HCT116 (cell line): ENCODE results near the gene SCD5. TPM values are rescaled to one million over a fixed set of nuclear protein-coding genes. Genes with fewer than 3 reads are reported as not detected.

Source experiments
- ATAC-seq: fragments of 200-7000 bp; cut with Tn5 transposase; 2 replicates; pipeline ENCODE4 v1.9.1; 2020; ENCODE audit warnings: mild to moderate bottlenecking, moderate library complexity
- BruUV-seq: library from RNA; stranded (reverse); fragments of 400-500 nt; replicated peaks from 2 replicates; lab custom pipeline; 2021; lab: Mats Ljungman, UMichigan
- CTCF ChIA-PET: fragments of 300-600 bp; sonication (Branson Sonifier 250); formaldehyde crosslinking; loops from one replicate; lab custom pipeline; 2021; ENCODE audit warnings: antibody characterized with exemption; lab: Charles Lee
- POLR2A ChIA-PET: fragments of 300-600, 350-600 bp; sonication (Branson Sonifier 250); formaldehyde crosslinking; loops from one replicate; lab custom pipeline; 2021; ENCODE audit warnings: antibody characterized with exemption; lab: Charles Lee
- RAD21 ChIA-PET, 2 experiments: fragments of 300-600 bp; sonication (Branson Sonifier 250); formaldehyde crosslinking; loops; one replicate each; lab custom pipeline; 2023; ENCODE audit warnings: low total read pairs in 2 of 2; ENCODE audit not compliant: uncharacterized antibody in 2 of 2, unreplicated experiment in 2 of 2, low non-redundant PET in 1 of 2; lab: Charles Lee
- DNase-seq: peaks from one replicate; pipeline ENCODE4 v3.0.0-alpha.2; 2010; ENCODE audit warnings: low read depth, low spot score
- H2AFZ ChIP-seq: fragments of 200-600 bp; shearing (Covaris generic), sonication (generic); 2 replicates; pipeline ENCODE4 v1.6.1; 2017; ENCODE audit warnings: low read depth, mixed run types, mixed read lengths, antibody characterized with exemption, low read length; ENCODE audit not compliant: poor library complexity, severe bottlenecking
- H3K27ac ChIP-seq: 2 replicates; pipeline ENCODE4 v1.5.1; 2012; ENCODE audit warnings: low read depth, low read length
- H3K27me3 ChIP-seq: fragments of 200-600 bp; sonication (generic); 2 replicates; pipeline ENCODE4 v1.6.1; 2016; ENCODE audit warnings: mixed run types, low read length, mixed read lengths; ENCODE audit not compliant: insufficient read depth
- H3K36me3 ChIP-seq, 2 experiments: fragments of 200-500 bp in 1 of 2; fragments of 200-600 bp in 1 of 2; sonication (Bioruptor generic) in 1 of 2; sonication (generic) in 1 of 2; 2 replicates each; pipeline versions ENCODE4 v1.5.1 to v1.6.1; 2014 to 2016; ENCODE audit warnings: low read length in 2 of 2, inconsistent platforms in 1 of 2, mixed read lengths in 1 of 2, mixed run types in 1 of 2; ENCODE audit not compliant: insufficient read depth in 2 of 2, control insufficient read depth in 1 of 2
- H3K4me1 ChIP-seq, 2 experiments: fragments of 200-600 bp in 1 of 2; sonication (generic) in 1 of 2; 2 replicates each; pipeline versions ENCODE4 v1.5.1 to v1.6.1; 2012 to 2017; ENCODE audit warnings: low read length in 2 of 2, inconsistent platforms in 1 of 2, mild to moderate bottlenecking in 1 of 2, mixed read lengths in 1 of 2, mixed run types in 1 of 2, moderate library complexity in 1 of 2; ENCODE audit not compliant: insufficient read depth in 2 of 2, control insufficient read depth in 1 of 2
- H3K4me2 ChIP-seq: fragments of 200-600 bp; sonication (generic); 2 replicates; pipeline ENCODE4 v1.6.1; 2017; ENCODE audit warnings: mixed run types, low read length, mixed read lengths
- H3K4me3 ChIP-seq, 2 experiments: fragments of 200-600 bp in 1 of 2; sonication (generic) in 1 of 2; replicated peaks in 1 of 2; 2 replicates each; pipeline ENCODE4 v1.5.1; 2011 to 2016; ENCODE audit warnings: low read length in 2 of 2, control low read depth in 1 of 2, low read depth in 1 of 2, mild to moderate bottlenecking in 1 of 2, mixed read lengths in 1 of 2, mixed run types in 1 of 2
- H3K79me2 ChIP-seq: fragments of 200-600 bp; sonication (generic); 2 replicates; pipeline ENCODE4 v1.6.1; 2017; ENCODE audit warnings: mild to moderate bottlenecking, mixed run types, low read length, moderate library complexity, mixed read lengths; ENCODE audit not compliant: insufficient read depth
- H3K9ac ChIP-seq: fragments of 200-600 bp; sonication (generic); 2 replicates; pipeline ENCODE4 v1.6.1; 2016; ENCODE audit warnings: low read length, mixed read lengths
- H3K9me2 ChIP-seq: fragments of 200-600 bp; sonication (generic), shearing (Covaris generic); 2 replicates; pipeline ENCODE4 v1.6.1; 2017; ENCODE audit warnings: mixed run types, mild to moderate bottlenecking, moderate library complexity; ENCODE audit not compliant: insufficient read depth
- H3K9me3 ChIP-seq, 2 experiments: fragments of 200-500 bp in 1 of 2; fragments of 200-600 bp in 1 of 2; sonication (Bioruptor generic) in 1 of 2; sonication (generic) in 1 of 2; 2 replicates each; pipeline ENCODE4 v1.6.1; 2014 to 2017; ENCODE audit warnings: low read length in 2 of 2, mixed read lengths in 2 of 2, inconsistent platforms in 1 of 2, low read depth in 1 of 2, mild to moderate bottlenecking in 1 of 2, mixed run types in 1 of 2, moderate library complexity in 1 of 2; ENCODE audit not compliant: control insufficient read depth in 1 of 2, insufficient read depth in 1 of 2
- H4K20me1 ChIP-seq: fragments of 200-600 bp; sonication (generic), shearing (Covaris generic); 2 replicates; pipeline ENCODE4 v1.6.1; 2017; ENCODE audit warnings: mixed run types, mild to moderate bottlenecking, moderate library complexity; ENCODE audit not compliant: insufficient read depth
- CBX3 ChIP-seq: IDR thresholded peaks from 2 replicates; pipeline ENCODE4 v1.6.1; 2012; ENCODE audit warnings: low read depth
- CEBPB ChIP-seq: IDR thresholded peaks from 2 replicates; pipeline ENCODE4 v1.6.1; 2012; ENCODE audit warnings: low read depth
- EGR1 ChIP-seq: IDR thresholded peaks from 2 replicates; pipeline ENCODE4 v1.6.1; 2012; ENCODE audit warnings: low read depth
- EZH2phosphoT487 ChIP-seq: fragments of 200-600 bp; IDR thresholded peaks from 2 replicates; pipeline ENCODE4 v1.6.1; 2018; ENCODE audit warnings: antibody characterized with exemption, borderline replicate concordance
- JUND ChIP-seq: IDR thresholded peaks from 2 replicates; pipeline ENCODE4 v1.6.1; 2012
- POLR2AphosphoS5 ChIP-seq: IDR thresholded peaks from 2 replicates; pipeline ENCODE4 v1.6.1; 2011; ENCODE audit warnings: mild to moderate bottlenecking, low read depth, low read length, moderate library complexity
- SRF ChIP-seq: IDR thresholded peaks from 2 replicates; pipeline ENCODE4 v1.6.1; 2012; ENCODE audit warnings: low read depth
- TCF7L2 ChIP-seq: IDR thresholded peaks from 2 replicates; pipeline ENCODE4 v1.7.0; 2011; ENCODE audit warnings: borderline replicate concordance, inconsistent platforms; ENCODE audit not compliant: insufficient read depth, insufficient read length; ENCODE audit errors: extremely low read depth
- YY1 ChIP-seq: IDR thresholded peaks from 2 replicates; pipeline ENCODE4 v1.6.1; 2011; ENCODE audit warnings: low read length, low read depth, moderate library complexity, mild to moderate bottlenecking; ENCODE audit not compliant: insufficient replicate concordance; ENCODE audit errors: extremely low read depth
- ZFX ChIP-seq: fragments of 450-650 bp; IDR thresholded peaks from 2 replicates; pipeline ENCODE4 v1.6.1; 2017
- intact Hi-C: fragments of 100-400 bp; cut with micrococcal nuclease; formaldehyde crosslinking; loops from 2 replicates; pipeline ENCODE4 v1.10.0; 2022
- total RNA-seq: library from RNA; stranded (reverse); gene quantifications from one replicate; pipeline ENCODE4 v1.2.1, GENCODE V29; 2021; ENCODE audit not compliant: unreplicated experiment
- TF ChIP-seq, protein P1 (sequence below): IDR thresholded peaks from 2 replicates; pipeline ENCODE4 v1.6.1; 2012
- TF ChIP-seq, protein P2 (sequence below): IDR thresholded peaks from 2 replicates; pipeline ENCODE4 v1.6.1; 2011; ENCODE audit warnings: mild to moderate bottlenecking, low read length, moderate library complexity; ENCODE audit not compliant: insufficient replicate concordance; ENCODE audit errors: extremely low read depth

Gene SCD5
- total RNA-seq, 1 experiment from 2014 or later = 21.7 TPM

DNA sequence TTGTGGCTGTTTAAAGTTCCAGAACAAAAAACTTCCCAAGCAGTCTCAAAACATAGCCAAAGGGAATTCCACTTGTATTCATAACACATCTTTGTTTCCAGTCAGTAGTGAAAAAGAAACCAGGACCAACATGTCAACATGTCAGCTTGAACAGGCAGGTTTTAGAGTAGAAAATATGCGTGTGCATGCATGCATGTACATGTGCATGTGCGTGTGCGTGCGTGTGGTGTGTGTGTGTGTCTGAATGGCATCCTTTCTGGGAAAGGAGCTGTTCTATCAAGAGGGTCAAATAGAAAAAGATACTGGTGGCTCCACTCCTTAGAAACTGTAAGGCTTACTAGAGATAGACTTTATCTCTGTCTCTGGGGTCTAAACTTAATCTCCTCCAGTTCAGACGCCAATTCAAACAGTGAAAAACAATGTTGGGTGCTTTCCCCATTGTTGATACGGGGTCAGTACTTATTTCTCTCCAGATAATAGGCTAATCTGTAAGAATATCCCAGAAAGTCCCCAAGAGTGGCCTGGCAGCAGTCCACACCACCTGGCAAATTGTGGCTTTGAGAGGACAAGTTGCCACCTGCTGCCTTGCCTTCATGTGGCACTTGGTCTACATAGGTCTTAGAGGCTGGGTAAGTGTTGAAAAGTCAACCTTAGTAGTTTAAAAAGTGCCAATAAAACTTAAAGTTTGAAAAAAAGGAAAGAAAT lies 110.4 kb downstream of the SCD5 start:
- H3K27me3 ChIP-seq = no peaks in the 10 kb centered on the region
- no TSS peak for BruUV-seq
- H3K36me3 ChIP-seq = no peaks in the 10 kb centered on the region
- CTCF ChIA-PET = no interaction called here
- H3K4me2 ChIP-seq = no peak overlapping the region
- no peak overlapping the region for H3K4me3 ChIP-seq
- POLR2A ChIA-PET = no interaction called here
- no peaks in the 10 kb centered on the region for H4K20me1 ChIP-seq
- DNase-seq (no peak), ATAC-seq (no peak)
- no peaks in the 10 kb centered on the region for H3K9me2 ChIP-seq
- H3K9ac ChIP-seq = no peak overlapping the region
- no peak overlapping the region for H3K27ac ChIP-seq
- intact Hi-C loops = no loop called here
- H3K9me3 ChIP-seq = no peaks in the 10 kb centered on the region
- no peak overlapping the region for H2AFZ ChIP-seq
- TF ChIP-seq, protein P1, sequence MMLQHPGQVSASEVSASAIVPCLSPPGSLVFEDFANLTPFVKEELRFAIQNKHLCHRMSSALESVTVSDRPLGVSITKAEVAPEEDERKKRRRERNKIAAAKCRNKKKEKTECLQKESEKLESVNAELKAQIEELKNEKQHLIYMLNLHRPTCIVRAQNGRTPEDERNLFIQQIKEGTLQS = no peak
- TF ChIP-seq JUND (no peak), CEBPB (no peak), ZFX (no peak)
- H3K79me2 ChIP-seq = no peaks in the 10 kb centered on the region
- RAD21 ChIA-PET = no interaction called here
- no peaks in the 10 kb centered on the region for H3K4me1 ChIP-seq

DNA sequence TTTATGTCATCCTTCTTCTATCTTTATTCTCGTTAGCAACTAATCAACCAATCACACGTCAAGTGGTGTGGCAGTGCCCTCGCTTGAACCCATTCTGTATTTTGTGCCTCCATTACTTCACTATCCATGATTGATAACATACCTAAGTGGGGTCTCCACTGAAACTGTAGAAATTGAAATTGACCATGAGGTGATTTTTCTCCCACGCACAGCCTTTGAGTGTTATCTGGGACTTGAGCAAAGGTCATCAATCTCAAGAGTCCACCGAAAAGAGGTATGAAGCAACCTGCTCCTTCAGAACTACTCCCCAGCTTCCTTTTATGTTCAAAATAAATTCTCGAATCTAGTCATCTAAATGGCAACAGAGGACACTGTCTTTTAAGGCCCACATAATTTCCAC lies 111.1 kb downstream of the SCD5 start:
- TF ChIP-seq ZFX (no peak), EGR1 (no peak), POLR2AphosphoS5 (no peak), EZH2phosphoT487 (no peak), SRF (no peak), CBX3 (no peak), TCF7L2 (no peak), YY1 (no peak), JUND (no peak)
- TF ChIP-seq, protein P2, sequence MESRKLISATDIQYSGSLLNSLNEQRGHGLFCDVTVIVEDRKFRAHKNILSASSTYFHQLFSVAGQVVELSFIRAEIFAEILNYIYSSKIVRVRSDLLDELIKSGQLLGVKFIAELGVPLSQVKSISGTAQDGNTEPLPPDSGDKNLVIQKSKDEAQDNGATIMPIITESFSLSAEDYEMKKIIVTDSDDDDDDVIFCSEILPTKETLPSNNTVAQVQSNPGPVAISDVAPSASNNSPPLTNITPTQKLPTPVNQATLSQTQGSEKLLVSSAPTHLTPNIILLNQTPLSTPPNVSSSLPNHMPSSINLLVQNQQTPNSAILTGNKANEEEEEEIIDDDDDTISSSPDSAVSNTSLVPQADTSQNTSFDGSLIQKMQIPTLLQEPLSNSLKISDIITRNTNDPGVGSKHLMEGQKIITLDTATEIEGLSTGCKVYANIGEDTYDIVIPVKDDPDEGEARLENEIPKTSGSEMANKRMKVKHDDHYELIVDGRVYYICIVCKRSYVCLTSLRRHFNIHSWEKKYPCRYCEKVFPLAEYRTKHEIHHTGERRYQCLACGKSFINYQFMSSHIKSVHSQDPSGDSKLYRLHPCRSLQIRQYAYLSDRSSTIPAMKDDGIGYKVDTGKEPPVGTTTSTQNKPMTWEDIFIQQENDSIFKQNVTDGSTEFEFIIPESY = no peak
- TF ChIP-seq, protein P1 = no peak
- RAD21 ChIA-PET = no interaction called here
- Histone ChIP-seq H2AFZ (no peak overlapping the region), H3K9me2 (no peaks in the 10 kb centered on the region), H3K4me2 (no peak overlapping the region), H3K9me3 (no peaks in the 10 kb centered on the region), H3K79me2 (no peaks in the 10 kb centered on the region), H3K36me3 (no peaks in the 10 kb centered on the region), H4K20me1 (no peaks in the 10 kb centered on the region), H3K27me3 (no peaks in the 10 kb centered on the region), H3K9ac (no peak overlapping the region), H3K27ac (no peak overlapping the region), H3K4me3 (no peak overlapping the region), H3K4me1 (no peaks in the 10 kb centered on the region)
- intact Hi-C loops = no loop called here
- BruUV-seq = no TSS peak
- no peak for ATAC-seq
- DNase-seq = no peak
- CTCF ChIA-PET = no interaction called here
- POLR2A ChIA-PET = no interaction called here
